Esophagus muscularis mucosa (tissue), 4 donors: Measurements from ENCODE around the gene ZNF641. TPM values are rescaled to one million over a fixed set of nuclear protein-coding genes. Genes with fewer than 3 reads are reported as not detected.
"Not testable (repeated sequence)": the region's sequence is repeated elsewhere in the genome, so short reads cannot be mapped to it uniquely, and the experiment has no call there.

Source experiments
- DNase-seq: peaks from one replicate; pipeline ENCODE4 v3.0.0-alpha.2; 2017; ENCODE audit errors: extremely low spot score
- H3K27ac ChIP-seq, 4 donors: fragments of 200-600 bp; sonication (generic); replicated peaks in 1 of 4; 1 replicate in 3 of 4; 2 replicates in 1 of 4; pipeline ENCODE4 v1.5.1; 2016 to 2019; ENCODE audit warnings: mild to moderate bottlenecking in 1 of 4
- H3K27me3 ChIP-seq, 4 donors: fragments of 200-600 bp; sonication (generic); one replicate each; pipeline versions ENCODE4 v1.5.1 to v1.6.0; 2016 to 2019
- H3K36me3 ChIP-seq, 4 donors: fragments of 200-600 bp; sonication (generic); one replicate each; pipeline ENCODE4 v1.5.1; 2016 to 2019
- H3K4me1 ChIP-seq, 4 donors: fragments of 200-600 bp; sonication (generic); one replicate each; pipeline ENCODE4 v1.5.1; 2016 to 2019
- H3K4me3 ChIP-seq, 4 donors: fragments of 200-600 bp; sonication (generic); 1 replicate in 2 of 4; 2 replicates in 2 of 4; pipeline ENCODE4 v1.5.1; 2016 to 2019; ENCODE audit warnings: mild to moderate bottlenecking in 4 of 4, moderate library complexity in 1 of 4
- H3K9me3 ChIP-seq, 4 donors: fragments of 200-600 bp; sonication (generic); 1 replicate in 3 of 4; 2 replicates in 1 of 4; pipeline ENCODE4 v1.5.1; 2016 to 2019
- CTCF ChIP-seq, 3 experiments: fragments of 200-600 bp in 2 of 3; fragments of 450-650 bp in 1 of 3; sonication (generic) in 2 of 3; IDR thresholded peaks; one replicate each; pipeline ENCODE4 v1.5.1; 2017 to 2019; ENCODE audit warnings: antibody characterized with exemption in 3 of 3, mild to moderate bottlenecking in 2 of 3, moderate library complexity in 1 of 3
- EP300 ChIP-seq: sonication (generic); formaldehyde crosslinking; IDR thresholded peaks from one replicate; pipeline ENCODE4 v1.6.1; 2017; ENCODE audit warnings: antibody characterized with exemption
- POLR2A ChIP-seq: fragments of 450-650 bp; IDR thresholded peaks from one replicate; pipeline ENCODE4 v1.6.1; 2017; ENCODE audit warnings: antibody characterized with exemption, moderate library complexity, mild to moderate bottlenecking, low read depth
- POLR2AphosphoS5 ChIP-seq, 2 donors: sonication (generic); formaldehyde crosslinking; IDR thresholded peaks; one replicate each; pipeline ENCODE4 v1.6.1; 2017; ENCODE audit warnings: antibody characterized with exemption in 2 of 2
- WGBS: methylation state at CpG from one replicate; pipeline ENCODE4 v1.1.5; 2018; 5-methylcytosine and 5-hydroxymethylcytosine counted together
- intact Hi-C: fragments of 100-400 bp; cut with DNase I; formaldehyde crosslinking; loops from one replicate; pipeline ENCODE4 v1.15.1; 2023
- total RNA-seq, 4 donors: library from RNA; depleted of rRNA; stranded (reverse); fragments of >200 nt; gene quantifications; one replicate each; pipeline versions ENCODE4 v1.1.0 to v1.2.1, GENCODE V29; 2016

Gene ZNF641
- total RNA-seq, 4 donors from 2014 or later = 23.0 to 33.2 (median 29.6) TPM

- DNase-seq = no peak
- H3K4me3 ChIP-seq = no peak overlapping the region
- 73% methylated on average over 4 of the region's 4 CpGs for WGBS
- no peak overlapping the region for H3K27ac ChIP-seq
- H3K36me3 ChIP-seq = peaks cover 0 to 16% (median 9%) of the 10 kb centered on the region in 4 donors
- no peaks in the 10 kb centered on the region for H3K4me1 ChIP-seq
- no peaks in the 10 kb centered on the region for H3K9me3 ChIP-seq
- H3K27me3 ChIP-seq = no peaks in the 10 kb centered on the region
- intact Hi-C loops = no loop called here
- TF ChIP-seq POLR2AphosphoS5 (IDR thresholded peaks at IDR 0.05) (no peak), POLR2A (no peak), EP300 (no peak), CTCF (IDR thresholded peaks at IDR 0.05) (no peak)
These were observed 14.2 kb downstream of the ZNF641 start for GRCh38 chr12:48336564-48336963.

- intact Hi-C loops = no loop called here
- TF ChIP-seq POLR2A = no peak
- TF ChIP-seq POLR2AphosphoS5 (IDR thresholded peaks at IDR 0.05) = no peak
- no peak for TF ChIP-seq CTCF (IDR thresholded peaks at IDR 0.05)
- no peak for TF ChIP-seq EP300
- no peaks in the 10 kb centered on the region for H3K4me1 ChIP-seq
- H3K4me3 ChIP-seq = no peak overlapping the region
- H3K36me3 ChIP-seq = peaks cover 0 to 15% (median 8%) of the 10 kb centered on the region in 4 donors
- H3K9me3 ChIP-seq = no peaks in the 10 kb centered on the region
- H3K27me3 ChIP-seq = no peaks in the 10 kb centered on the region
- WGBS = 71% methylated on average over 2 of the region's 2 CpGs
- DNase-seq = no peak
- no peak overlapping the region for H3K27ac ChIP-seq
These were observed 14.7 kb downstream of the ZNF641 start for GRCh38 chr12:48336061-48336460.

GRCh38 chr12:48334808-48335207 lies 15.9 kb downstream of the ZNF641 start:
- DNase-seq = no peak
- Histone ChIP-seq H3K27ac (no peak overlapping the region), H3K4me3 (no peak overlapping the region), H3K27me3 (no peaks in the 10 kb centered on the region), H3K9me3 (no peaks in the 10 kb centered on the region), H3K4me1 (no peaks in the 10 kb centered on the region), H3K36me3 (peaks cover 0 to 6% (median 0%) of the 10 kb centered on the region in 4 donors)
- intact Hi-C loops = no loop called here
- WGBS = 79% methylated on average over 5 of the region's 5 CpGs
- TF ChIP-seq CTCF (IDR thresholded peaks at IDR 0.05) (no peak), EP300 (no peak), POLR2A (no peak), POLR2AphosphoS5 (IDR thresholded peaks at IDR 0.05) (no peak)

- H3K36me3 ChIP-seq, H3K27ac ChIP-seq, H3K9me3 ChIP-seq, DNase-seq, intact Hi-C loops, H3K4me1 ChIP-seq, H3K4me3 ChIP-seq, H3K27me3 ChIP-seq: not testable (repeated sequence)
- 95% methylated on average over 20 of the region's 26 CpGs for WGBS
These were observed 17.0 kb downstream of the ZNF641 start for GRCh38 chr12:48333680-48334079.

GRCh38 chr12:48331399-48331798 lies 19.3 kb downstream of the ZNF641 start:
- no peak for DNase-seq
- Histone ChIP-seq H3K9me3 (no peaks in the 10 kb centered on the region), H3K27me3 (peaks cover 0 to 6% (median 0%) of the 10 kb centered on the region in 4 donors), H3K4me3 (no peak overlapping the region), H3K27ac (no peak overlapping the region), H3K36me3 (no peaks in the 10 kb centered on the region), H3K4me1 (no peaks in the 10 kb centered on the region)
- intact Hi-C loops = no loop called here
- no peak for TF ChIP-seq POLR2A
- TF ChIP-seq CTCF (IDR thresholded peaks at IDR 0.05) = no peak
- no peak for TF ChIP-seq POLR2AphosphoS5 (IDR thresholded peaks at IDR 0.05)
- TF ChIP-seq EP300 = no peak
- WGBS = 98% methylated on average over 2 of the region's 2 CpGs
